Neural cell (in vitro differentiated cells): ENCODE measurements around the gene FBN1.

Source experiments
- CTCF ChIP-seq: fragments of 450-650 bp; IDR thresholded peaks from 2 replicates; pipeline ENCODE4 v1.5.1; 2014; ENCODE audit warnings: antibody characterized with exemption, mild to moderate bottlenecking, moderate library complexity; ENCODE audit not compliant: poor library complexity, severe bottlenecking
- EP300 ChIP-seq: fragments of 450-650 bp; conservative IDR thresholded peaks from 2 replicates; pipeline ENCODE4 v1.6.1; 2014; ENCODE audit warnings: antibody characterized with exemption, mild to moderate bottlenecking, moderate library complexity; ENCODE audit not compliant: poor library complexity, severe bottlenecking
- EZH2 ChIP-seq: fragments of 200-600, 300-800 bp; shearing (Covaris generic), sonication (generic); IDR thresholded peaks from 2 replicates; pipeline ENCODE4 v1.6.1; 2014; ENCODE audit warnings: antibody characterized with exemption, low read length, borderline replicate concordance, mild to moderate bottlenecking; ENCODE audit not compliant: insufficient read depth, poor library complexity, severe bottlenecking
- MXI1 ChIP-seq: fragments of 450-650 bp; conservative IDR thresholded peaks from 2 replicates; pipeline ENCODE4 v1.6.1; 2014; ENCODE audit warnings: antibody characterized with exemption, mild to moderate bottlenecking; ENCODE audit not compliant: poor library complexity, severe bottlenecking
- POLR2AphosphoS5 ChIP-seq: IDR thresholded peaks from 2 replicates; pipeline ENCODE4 v1.6.1; 2012
- RAD21 ChIP-seq: fragments of 450-650 bp; conservative IDR thresholded peaks from 2 replicates; pipeline ENCODE4 v1.6.1; 2014; ENCODE audit warnings: antibody characterized with exemption, mild to moderate bottlenecking, moderate library complexity
- SMC3 ChIP-seq: fragments of 450-650 bp; conservative IDR thresholded peaks from 2 replicates; pipeline ENCODE4 v1.6.1; 2014; ENCODE audit warnings: antibody characterized with exemption, mild to moderate bottlenecking, moderate library complexity; ENCODE audit not compliant: poor library complexity
- TAF1 ChIP-seq: IDR thresholded peaks from 2 replicates; pipeline ENCODE4 v1.6.1; 2012; ENCODE audit warnings: low read depth

- TF ChIP-seq CTCF (no peak), TAF1 (no peak), EZH2 (no peak), POLR2AphosphoS5 (no peak), RAD21 (no peak), EP300 (no peak), SMC3 (no peak), MXI1 (no peak)
These were observed 165.8 kb downstream of the FBN1 start for GRCh38 chr15:48479751-48480150.
